SIG-M5 (cell line): ENCODE measurements around the gene IGLL5.
A peak's percentile ranks its signal among the peaks of the same experiment; 100 is the strongest.

ENCODE experiments used
- DNase-seq: peaks from one replicate; lab custom pipeline; 2025; lab: John Stamatoyannopoulos, UW

IGLL5 gene

GRCh38 chr22:22927196-22927887, 39.7 kb downstream of the IGLL5 start:
- no peak for DNase-seq

- DNase-seq: no peak
Measured at GRCh38 chr22:22927888-22928665, 40.5 kb downstream of the IGLL5 start.

- peak; percentile 62 for DNase-seq
Measured at GRCh38 chr22:22928666-22929380, 41.2 kb downstream of the IGLL5 start.

- no peak for DNase-seq
Measured at GRCh38 chr22:22929381-22930221, 42.0 kb downstream of the IGLL5 start.

GRCh38 chr22:22930222-22930497, 42.5 kb downstream of the IGLL5 start:
- DNase-seq: no peak

- no peak for DNase-seq
Measured at GRCh38 chr22:22930571-22931556, 43.2 kb downstream of the IGLL5 start.

GRCh38 chr22:22931557-22932270, 44.1 kb downstream of the IGLL5 start:
- DNase-seq: no peak

GRCh38 chr22:22932512-22932941, 44.9 kb downstream of the IGLL5 start:
- DNase-seq: no peak

GRCh38 chr22:22933100-22933806, 45.6 kb downstream of the IGLL5 start:
- no peak for DNase-seq

- no peak for DNase-seq
Measured at GRCh38 chr22:22933807-22934542, 46.4 kb downstream of the IGLL5 start.

GRCh38 chr22:22934543-22935055, 47.0 kb downstream of the IGLL5 start:
- no peak for DNase-seq

- no peak for DNase-seq
Measured at GRCh38 chr22:22935056-22935545, 47.5 kb downstream of the IGLL5 start.

- no peak for DNase-seq
Measured at GRCh38 chr22:22935546-22936157, 48.0 kb downstream of the IGLL5 start.

- no peak for DNase-seq
Measured at GRCh38 chr22:22936180-22936914, 48.7 kb downstream of the IGLL5 start.

- DNase-seq: no peak
Measured at GRCh38 chr22:22936915-22937656, 49.5 kb downstream of the IGLL5 start.

GRCh38 chr22:22937894-22938480, 50.4 kb downstream of the IGLL5 start:
- no peak for DNase-seq
